MCF 10A (cell line): Measurements from ENCODE around the gene KMT2B. TPM values are rescaled to one million over a fixed set of nuclear protein-coding genes. Genes with fewer than 3 reads are reported as not detected.
A peak's percentile ranks its signal among the peaks of the same experiment; 100 is the strongest.

Experiments
- Bru-seq: library from RNA; stranded (reverse); fragments of 400-500 nt; gene quantifications from one replicate; lab custom pipeline; 2021; lab: Mats Ljungman, UMichigan
- BruChase-seq, 2 experiments: library from RNA; stranded (reverse); fragments of 400-500 nt; gene quantifications; one replicate each; lab custom pipeline; 2021; lab: Mats Ljungman, UMichigan
- BruUV-seq: library from RNA; stranded (reverse); fragments of 400-500 nt; replicated peaks from 2 replicates; lab custom pipeline; 2021; lab: Mats Ljungman, UMichigan
- CTCF ChIA-PET: fragments of 300-600 bp; sonication (Branson Sonifier 250); formaldehyde crosslinking; extraction: SDS; loops from one replicate; lab custom pipeline; 2021; ENCODE audit warnings: antibody characterized with exemption, inconsistent platforms; lab: Yijun Ruan, JAX
- POLR2A ChIA-PET: fragments of 300-600, 350-650 bp; sonication (Branson Sonifier 250); formaldehyde crosslinking; extraction: SDS; loops from one replicate; lab custom pipeline; 2020; ENCODE audit warnings: antibody characterized with exemption, inconsistent platforms; lab: Yijun Ruan, JAX
- DNase-seq: peaks from one replicate; pipeline ENCODE4 v3.0.0-alpha.2; 2018; ENCODE audit not compliant: unreplicated experiment
- H3K27ac Mint-ChIP-seq: one replicate; pipeline ENCODE4 v1.8.0; 2022; ENCODE audit warnings: mild to moderate bottlenecking, low read depth, mixed read lengths; ENCODE audit not compliant: unreplicated experiment
- H3K27me3 Mint-ChIP-seq: one replicate; pipeline ENCODE4 v1.8.0; 2022; ENCODE audit warnings: mixed read lengths; ENCODE audit not compliant: insufficient read depth, unreplicated experiment
- H3K36me3 Mint-ChIP-seq: one replicate; pipeline ENCODE4 v1.8.0; 2022; ENCODE audit warnings: mild to moderate bottlenecking, moderate library complexity, mixed read lengths; ENCODE audit not compliant: insufficient read depth, unreplicated experiment
- H3K4me1 Mint-ChIP-seq: one replicate; pipeline ENCODE4 v1.8.0; 2022; ENCODE audit warnings: mixed read lengths; ENCODE audit not compliant: insufficient read depth, unreplicated experiment
- H3K4me3 Mint-ChIP-seq: one replicate; pipeline ENCODE4 v1.8.0; 2022; ENCODE audit warnings: mild to moderate bottlenecking, moderate library complexity, mixed read lengths; ENCODE audit not compliant: unreplicated experiment
- H3K9me3 Mint-ChIP-seq: one replicate; pipeline ENCODE4 v1.8.0; 2022; ENCODE audit warnings: mixed read lengths; ENCODE audit not compliant: unreplicated experiment
- intact Hi-C: fragments of 100-400 bp; cut with micrococcal nuclease; formaldehyde crosslinking; loops from 2 replicates; pipeline ENCODE4 v1.14.1; 2022
- long read RNA-seq: library from polyadenylated mRNA; stranded (forward); transcript quantifications from one replicate; pipeline ENCODE4 v2.0.0, GENCODE V29; 2022
- total RNA-seq: library from RNA; stranded (reverse); gene quantifications from 2 replicates; pipeline ENCODE4 v1.2.3, GENCODE V29; 2022
- TF ChIP-seq, protein P1 (sequence below): fragments of 200-600 bp; IDR thresholded peaks from one replicate; pipeline ENCODE4 v1.8.0; 2022; ENCODE audit warnings: antibody characterized with exemption, mild to moderate bottlenecking; ENCODE audit not compliant: unreplicated experiment

Gene KMT2B, protein sequence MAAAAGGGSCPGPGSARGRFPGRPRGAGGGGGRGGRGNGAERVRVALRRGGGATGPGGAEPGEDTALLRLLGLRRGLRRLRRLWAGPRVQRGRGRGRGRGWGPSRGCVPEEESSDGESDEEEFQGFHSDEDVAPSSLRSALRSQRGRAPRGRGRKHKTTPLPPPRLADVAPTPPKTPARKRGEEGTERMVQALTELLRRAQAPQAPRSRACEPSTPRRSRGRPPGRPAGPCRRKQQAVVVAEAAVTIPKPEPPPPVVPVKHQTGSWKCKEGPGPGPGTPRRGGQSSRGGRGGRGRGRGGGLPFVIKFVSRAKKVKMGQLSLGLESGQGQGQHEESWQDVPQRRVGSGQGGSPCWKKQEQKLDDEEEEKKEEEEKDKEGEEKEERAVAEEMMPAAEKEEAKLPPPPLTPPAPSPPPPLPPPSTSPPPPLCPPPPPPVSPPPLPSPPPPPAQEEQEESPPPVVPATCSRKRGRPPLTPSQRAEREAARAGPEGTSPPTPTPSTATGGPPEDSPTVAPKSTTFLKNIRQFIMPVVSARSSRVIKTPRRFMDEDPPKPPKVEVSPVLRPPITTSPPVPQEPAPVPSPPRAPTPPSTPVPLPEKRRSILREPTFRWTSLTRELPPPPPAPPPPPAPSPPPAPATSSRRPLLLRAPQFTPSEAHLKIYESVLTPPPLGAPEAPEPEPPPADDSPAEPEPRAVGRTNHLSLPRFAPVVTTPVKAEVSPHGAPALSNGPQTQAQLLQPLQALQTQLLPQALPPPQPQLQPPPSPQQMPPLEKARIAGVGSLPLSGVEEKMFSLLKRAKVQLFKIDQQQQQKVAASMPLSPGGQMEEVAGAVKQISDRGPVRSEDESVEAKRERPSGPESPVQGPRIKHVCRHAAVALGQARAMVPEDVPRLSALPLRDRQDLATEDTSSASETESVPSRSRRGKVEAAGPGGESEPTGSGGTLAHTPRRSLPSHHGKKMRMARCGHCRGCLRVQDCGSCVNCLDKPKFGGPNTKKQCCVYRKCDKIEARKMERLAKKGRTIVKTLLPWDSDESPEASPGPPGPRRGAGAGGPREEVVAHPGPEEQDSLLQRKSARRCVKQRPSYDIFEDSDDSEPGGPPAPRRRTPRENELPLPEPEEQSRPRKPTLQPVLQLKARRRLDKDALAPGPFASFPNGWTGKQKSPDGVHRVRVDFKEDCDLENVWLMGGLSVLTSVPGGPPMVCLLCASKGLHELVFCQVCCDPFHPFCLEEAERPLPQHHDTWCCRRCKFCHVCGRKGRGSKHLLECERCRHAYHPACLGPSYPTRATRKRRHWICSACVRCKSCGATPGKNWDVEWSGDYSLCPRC (N-terminal part only)
- total RNA-seq (36.0 TPM in 2 replicates), Bru-seq, nascent RNA (percentile 64 among the genes with signal in this experiment), BruChase-seq, experiment 1, labeled RNA remaining after a 6-hour chase (percentile 81 among the genes with signal in this experiment), BruChase-seq, experiment 2, labeled RNA remaining after a 2-hour chase (percentile 76 among the genes with signal in this experiment)
- long read RNA-seq, partial matches to known transcripts: 16 of 18 reads
- long read RNA-seq, other reads (novel, unspliced or antisense): 2 of 18 reads

DNA sequence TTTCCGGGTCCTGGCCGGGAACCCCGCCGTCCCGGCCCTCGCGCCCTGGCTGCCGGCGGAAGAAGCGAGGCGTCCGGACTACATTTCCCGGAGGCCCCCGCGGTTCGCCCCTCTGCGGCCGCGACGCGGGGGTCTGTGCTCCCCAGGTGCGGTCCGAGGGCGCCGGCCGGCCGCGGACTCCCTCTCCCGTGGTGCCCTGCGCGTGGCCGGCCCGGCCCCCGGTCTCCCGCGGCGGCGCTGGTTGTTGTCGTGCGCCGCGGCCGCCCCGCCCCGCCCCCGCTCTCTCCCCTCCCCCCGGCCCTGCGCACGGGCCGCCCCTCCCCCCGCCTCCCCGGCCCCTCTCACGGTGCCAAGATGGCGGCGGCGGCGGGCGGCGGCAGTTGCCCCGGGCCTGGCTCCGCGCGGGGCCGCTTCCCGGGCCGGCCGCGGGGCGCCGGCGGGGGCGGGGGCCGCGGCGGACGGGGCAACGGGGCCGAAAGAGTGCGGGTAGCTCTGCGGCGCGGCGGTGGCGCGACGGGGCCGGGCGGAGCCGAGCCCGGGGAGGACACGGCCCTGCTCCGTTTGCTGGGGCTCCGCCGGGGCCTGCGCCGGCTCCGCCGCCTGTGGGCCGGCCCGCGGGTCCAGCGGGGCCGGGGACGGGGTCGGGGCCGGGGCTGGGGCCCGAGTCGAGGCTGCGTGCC, at the start of gene KMT2B:
Gene KMT2B (plus strand): TSS at position 339 of the 680 bp plus-strand sequence. CDS start 16 bp downstream, at position 355.
- no peak for DNase-seq
- no peaks in the 10 kb centered on the region for H3K9me3 Mint-ChIP-seq
- CTCF ChIA-PET: interaction anchor here (0.6 to 1.3 kb wide), 2 partner anchors 25 to 159 kb away, joined by 3 to 5 read pairs; no protein-coding TSS in a partner anchor
- H3K27me3 Mint-ChIP-seq: no peaks in the 10 kb centered on the region
- H3K36me3 Mint-ChIP-seq: peaks cover 30% of the 10 kb centered on the region
- H3K4me3 Mint-ChIP-seq: peak within 1 kb of the TSS; percentile 88
- TF ChIP-seq, protein P1, sequence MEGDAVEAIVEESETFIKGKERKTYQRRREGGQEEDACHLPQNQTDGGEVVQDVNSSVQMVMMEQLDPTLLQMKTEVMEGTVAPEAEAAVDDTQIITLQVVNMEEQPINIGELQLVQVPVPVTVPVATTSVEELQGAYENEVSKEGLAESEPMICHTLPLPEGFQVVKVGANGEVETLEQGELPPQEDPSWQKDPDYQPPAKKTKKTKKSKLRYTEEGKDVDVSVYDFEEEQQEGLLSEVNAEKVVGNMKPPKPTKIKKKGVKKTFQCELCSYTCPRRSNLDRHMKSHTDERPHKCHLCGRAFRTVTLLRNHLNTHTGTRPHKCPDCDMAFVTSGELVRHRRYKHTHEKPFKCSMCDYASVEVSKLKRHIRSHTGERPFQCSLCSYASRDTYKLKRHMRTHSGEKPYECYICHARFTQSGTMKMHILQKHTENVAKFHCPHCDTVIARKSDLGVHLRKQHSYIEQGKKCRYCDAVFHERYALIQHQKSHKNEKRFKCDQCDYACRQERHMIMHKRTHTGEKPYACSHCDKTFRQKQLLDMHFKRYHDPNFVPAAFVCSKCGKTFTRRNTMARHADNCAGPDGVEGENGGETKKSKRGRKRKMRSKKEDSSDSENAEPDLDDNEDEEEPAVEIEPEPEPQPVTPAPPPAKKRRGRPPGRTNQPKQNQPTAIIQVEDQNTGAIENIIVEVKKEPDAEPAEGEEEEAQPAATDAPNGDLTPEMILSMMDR: no peak
- intact Hi-C loops: loop anchor here (1.0 kb wide), 4 partner anchors 25 to 208 kb away; partner anchors contain the start of genes PSENEN and U2AF1L4
- H3K27ac Mint-ChIP-seq: peak within 1 kb of the TSS; percentile 97
- no TSS peak for BruUV-seq
- peaks cover 20% of the 10 kb centered on the region for H3K4me1 Mint-ChIP-seq
- POLR2A ChIA-PET: interaction anchor here (0.9 to 1.4 kb wide), 7 partner anchors 13 to 1132 kb away, joined by 3 to 8 read pairs (median 4); partner anchors contain the start of genes COX6B1, LIN37, PSENEN and U2AF1L4

DNA sequence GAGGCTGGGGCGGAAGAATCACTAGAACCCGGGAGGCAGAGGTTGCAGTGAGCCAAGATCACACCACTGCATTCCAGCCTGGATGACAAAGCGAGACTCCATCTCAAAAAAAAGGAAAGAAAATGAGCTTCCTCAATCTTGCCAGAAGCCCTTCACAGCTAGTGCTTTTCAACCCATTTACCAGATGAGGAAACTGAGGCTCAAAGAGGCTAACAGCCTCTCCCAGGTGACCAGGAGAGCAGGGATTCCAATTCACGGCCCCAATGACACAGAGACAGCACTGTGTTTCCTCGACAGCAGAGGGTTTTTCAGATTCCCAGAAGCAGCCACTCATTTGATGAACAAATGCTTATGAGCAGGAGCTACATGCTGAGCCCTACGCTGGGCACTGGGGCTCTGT, 48.2 kb upstream of the KMT2B start:
- Mint-ChIP-seq H3K27me3 (peaks cover 33% of the 10 kb centered on the region), H3K27ac (no peak overlapping the region), H3K4me1 (peaks cover 6% of the 10 kb centered on the region), H3K36me3 (no peaks in the 10 kb centered on the region), H3K9me3 (no peaks in the 10 kb centered on the region), H3K4me3 (no peak overlapping the region)
- intact Hi-C loops: no loop called here
- DNase-seq: no peak
- TF ChIP-seq, protein P1: no peak
- BruUV-seq: no TSS peak
- ChIA-PET POLR2A (no interaction called here), CTCF (interaction anchor here (0.5 to 1.3 kb wide), 2 partner anchors 25 to 316 kb away, joined by 3 to 4 read pairs; no protein-coding TSS in a partner anchor)

DNA sequence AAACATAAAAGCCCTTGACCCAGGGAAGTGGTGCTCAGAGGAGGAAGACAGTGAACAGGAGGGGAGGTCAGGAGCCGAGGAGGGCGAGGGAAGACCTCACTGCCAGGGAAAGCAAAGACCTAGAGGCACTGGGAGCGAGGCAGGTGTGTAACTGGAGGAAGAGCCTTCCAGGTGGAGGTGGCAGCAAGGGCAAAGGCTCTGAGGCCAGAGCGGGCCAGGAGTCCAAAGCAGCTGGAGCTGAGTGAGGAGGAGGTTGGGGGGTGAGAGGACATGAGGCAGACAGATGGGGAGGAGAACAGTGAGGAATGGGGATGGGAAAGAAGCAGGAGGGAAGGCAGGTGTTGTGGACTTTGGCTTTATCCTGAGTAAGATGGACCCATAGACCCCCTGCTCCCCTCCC, 47.8 kb upstream of the KMT2B start:
- peaks cover 33% of the 10 kb centered on the region for H3K27me3 Mint-ChIP-seq
- no peaks in the 10 kb centered on the region for H3K36me3 Mint-ChIP-seq
- intact Hi-C loops: no loop called here
- H3K27ac Mint-ChIP-seq: no peak overlapping the region
- no peaks in the 10 kb centered on the region for H3K9me3 Mint-ChIP-seq
- POLR2A ChIA-PET: interaction anchor here (0.9 kb wide), 1 partner anchor 8 kb away, joined by 3 read pairs; no protein-coding TSS in a partner anchor
- TF ChIP-seq, protein P1: no peak
- no TSS peak for BruUV-seq
- CTCF ChIA-PET: interaction anchor here (0.5 kb wide), 1 partner anchor 317 kb away, joined by 3 read pairs; no protein-coding TSS in a partner anchor
- H3K4me3 Mint-ChIP-seq: no peak overlapping the region
- peaks cover 6% of the 10 kb centered on the region for H3K4me1 Mint-ChIP-seq
- no peak for DNase-seq
